ENCODE data around the gene CLCN2. TPM values are rescaled to one million over a fixed set of nuclear protein-coding genes. Genes with fewer than 3 reads are reported as not detected.

CLCN2 gene
- total RNA-seq, 1 donor from 2014 or later = 9.0 TPM

GRCh38 chr3:184351511-184352148 is 9.8 kb downstream of the CLCN2 start:
- DNase-seq (ENCODE audit: low read depth) (no peak), FAIRE-seq (no peak)
- Histone ChIP-seq H2AFZ (ENCODE audit: low read depth, low read length) (no peak overlapping the region), H3K27ac (ENCODE audit: low read depth, low read length) (no peak overlapping the region), H3K4me1 (ENCODE audit: insufficient read depth, low read length) (peaks cover 3% of the 10 kb centered on the region), H4K20me1 (ENCODE audit: insufficient read depth, low read length) (peaks cover 12% of the 10 kb centered on the region), H3K27me3 (ENCODE audit: insufficient read depth, low read length) (no peaks in the 10 kb centered on the region), H3K4me3 (ENCODE audit: insufficient read depth, low read depth, low read length) (no peak overlapping the region), H3K79me2 (ENCODE audit: insufficient read depth, low read length) (no peaks in the 10 kb centered on the region), H3K9ac (ENCODE audit: low read length) (no peak overlapping the region), H3K9me3 (ENCODE audit: insufficient read depth, low read depth, low read length) (no peaks in the 10 kb centered on the region), H3K4me2 (ENCODE audit: low read length) (no peak overlapping the region), H3K36me3 (ENCODE audit: insufficient read depth, low read length) (no peaks in the 10 kb centered on the region)
- H3K36me3 Mint-ChIP-seq (ENCODE audit: low read depth, unreplicated experiment) = peaks cover 15% of the 10 kb centered on the region
- H3K27ac Mint-ChIP-seq (ENCODE audit: unreplicated experiment) = peak overlapping the region; percentile 34
- TF ChIP-seq EZH2 (IDR thresholded peaks at IDR 0.05; ENCODE audit: insufficient read depth, low read length) = no peak
- no peak for TF ChIP-seq CTCF (IDR thresholded peaks at IDR 0.05; ENCODE audit: insufficient read depth, low read depth, low read length)
- H3K4me3 Mint-ChIP-seq (ENCODE audit: unreplicated experiment) = no peak overlapping the region
- no peaks in the 10 kb centered on the region for H3K9me3 Mint-ChIP-seq (ENCODE audit: unreplicated experiment)
- peaks cover 30% of the 10 kb centered on the region for H3K4me1 Mint-ChIP-seq (ENCODE audit: low read depth, unreplicated experiment)
- H3K27me3 Mint-ChIP-seq (ENCODE audit: low read depth, unreplicated experiment) = no peaks in the 10 kb centered on the region

DNA sequence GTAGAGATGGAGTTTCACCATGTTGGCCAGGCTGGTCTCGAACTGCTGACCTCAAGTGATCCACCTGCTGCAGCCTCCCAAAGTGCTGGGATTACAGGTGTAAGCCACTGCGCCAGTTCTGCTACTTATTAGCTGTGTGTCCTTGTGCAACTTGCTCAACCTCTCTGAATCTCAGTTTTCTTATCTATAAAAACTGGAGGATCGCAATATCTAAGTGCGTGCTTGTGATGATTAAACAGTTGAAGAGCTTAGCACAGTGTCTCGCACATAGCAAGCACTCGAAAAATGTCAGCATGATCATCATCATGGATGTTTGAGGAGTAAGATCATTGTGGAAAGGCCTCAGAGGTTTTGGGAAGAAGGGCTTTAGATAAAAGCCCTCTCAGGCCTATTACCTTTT is 10.8 kb downstream of the CLCN2 start:
- H3K4me1 ChIP-seq (ENCODE audit: insufficient read depth, low read length) = peaks cover 7% of the 10 kb centered on the region
- H3K9ac ChIP-seq (ENCODE audit: low read length) = no peak overlapping the region
- no peak for TF ChIP-seq CTCF (IDR thresholded peaks at IDR 0.05; ENCODE audit: insufficient read depth, low read depth, low read length)
- no peak for TF ChIP-seq EZH2 (IDR thresholded peaks at IDR 0.05; ENCODE audit: insufficient read depth, low read length)
- peaks cover 15% of the 10 kb centered on the region for H4K20me1 ChIP-seq (ENCODE audit: insufficient read depth, low read length)
- Mint-ChIP-seq H3K36me3 (ENCODE audit: low read depth, unreplicated experiment) (peaks cover 15% of the 10 kb centered on the region), H3K4me3 (ENCODE audit: unreplicated experiment) (no peak overlapping the region), H3K4me1 (ENCODE audit: low read depth, unreplicated experiment) (peaks cover 29% of the 10 kb centered on the region), H3K9me3 (ENCODE audit: unreplicated experiment) (no peaks in the 10 kb centered on the region), H3K27me3 (ENCODE audit: low read depth, unreplicated experiment) (no peaks in the 10 kb centered on the region), H3K27ac (ENCODE audit: unreplicated experiment) (no peak overlapping the region)
- H3K36me3 ChIP-seq (ENCODE audit: insufficient read depth, low read length) = no peaks in the 10 kb centered on the region
- H2AFZ ChIP-seq (ENCODE audit: low read depth, low read length) = no peak overlapping the region
- no peaks in the 10 kb centered on the region for H3K27me3 ChIP-seq (ENCODE audit: insufficient read depth, low read length)
- DNase-seq (ENCODE audit: low read depth) = no peak
- H3K4me2 ChIP-seq (ENCODE audit: low read length) = no peak overlapping the region
- H3K27ac ChIP-seq (ENCODE audit: low read depth, low read length) = no peak overlapping the region
- no peaks in the 10 kb centered on the region for H3K79me2 ChIP-seq (ENCODE audit: insufficient read depth, low read length)
- H3K4me3 ChIP-seq (ENCODE audit: insufficient read depth, low read depth, low read length) = no peak overlapping the region
- no peaks in the 10 kb centered on the region for H3K9me3 ChIP-seq (ENCODE audit: insufficient read depth, low read depth, low read length)
- no peak for FAIRE-seq

All from astrocyte (in vitro differentiated cells and primary cell).